Lung microvascular endothelial cell (primary cell): ENCODE data around the gene HCAR3. TPM values are rescaled to one million over a fixed set of nuclear protein-coding genes. Genes with fewer than 3 reads are reported as not detected.
A peak's percentile ranks its signal among the peaks of the same experiment; 100 is the strongest.
"Not testable (repeated sequence)": the region's sequence is repeated elsewhere in the genome, so short reads cannot be mapped to it uniquely, and the experiment has no call there.

Experiments
- DNase-seq, 2 donors: peaks; one replicate each; pipeline versions ENCODE4 v3.0.0 to v3.0.0-alpha.2; 2010; ENCODE audit warnings: low read depth in 2 of 2
- total RNA-seq: library from RNA; depleted of rRNA; stranded (reverse); fragments of >200 nt; gene quantifications from 2 replicates; pipeline ENCODE4 v1.2.1, GENCODE V29; 2014

The HCAR3 gene
- total RNA-seq, 1 donor from 2014 or later: not detected

DNA sequence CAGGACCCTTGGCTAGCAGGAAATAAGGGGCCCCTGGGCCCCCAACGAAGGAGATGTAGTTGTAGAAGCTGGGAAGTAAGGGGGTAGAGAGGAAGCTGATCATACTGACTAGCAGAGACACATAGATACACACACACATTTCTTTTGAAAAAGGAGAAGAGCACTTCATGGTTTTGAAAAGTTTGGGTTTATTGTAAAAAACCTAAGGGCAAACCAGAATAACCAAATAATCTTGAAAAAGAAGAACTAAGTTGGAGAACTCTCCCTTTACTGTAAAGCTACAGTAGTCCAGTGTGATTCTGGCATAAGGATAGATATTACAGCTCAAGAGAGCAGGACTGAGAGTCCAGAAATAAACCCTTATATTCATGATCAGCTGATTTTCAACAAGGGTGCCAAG is 5.8 kb upstream of the HCAR3 start:
- no peak for DNase-seq

DNA sequence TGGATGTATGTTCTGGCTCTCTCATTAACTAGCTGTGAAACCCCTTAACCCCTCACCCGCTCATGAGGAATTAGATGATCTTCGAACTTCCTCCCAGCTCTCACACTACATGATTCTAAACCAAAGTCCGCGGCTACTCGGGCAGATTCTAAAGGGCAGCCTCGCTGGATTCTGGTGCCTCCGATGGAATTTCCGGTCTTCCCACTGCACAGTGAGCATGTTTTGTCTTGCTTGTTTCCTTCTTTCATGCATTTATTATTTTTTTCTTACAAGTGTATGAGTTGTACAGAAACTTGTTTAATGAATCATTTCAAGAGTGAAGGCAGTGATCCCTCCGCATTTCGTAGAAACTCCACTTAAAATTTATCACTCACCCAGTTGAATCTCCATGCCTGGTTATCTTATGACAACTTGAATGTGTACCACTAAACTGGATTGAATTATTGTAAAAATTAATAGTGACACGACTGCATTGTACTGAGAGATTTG is 4.5 kb upstream of the HCAR3 start:
- peak in 1 of 2 donors; percentile 41 for DNase-seq

DNA sequence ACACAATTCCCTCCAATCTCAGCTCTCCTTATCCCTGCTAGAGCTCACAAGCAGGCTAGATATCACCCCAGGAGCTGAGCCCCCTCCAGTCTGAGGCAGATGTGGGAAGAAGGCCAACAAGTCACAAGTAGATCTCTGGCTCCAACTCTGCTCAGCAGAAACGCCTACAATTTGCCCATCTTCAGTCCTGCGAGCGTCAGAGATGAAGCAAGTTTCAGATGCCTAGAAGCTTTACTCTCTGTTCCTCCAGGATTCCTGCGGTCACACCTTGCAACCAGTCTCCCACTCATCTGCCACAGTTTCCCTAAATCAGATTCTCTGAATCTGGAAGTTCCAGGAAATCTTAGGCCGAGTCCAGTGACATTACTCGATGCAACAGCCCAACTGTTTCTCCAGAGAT is 1.4 kb downstream of the HCAR3 start:
- DNase-seq: not testable (repeated sequence)

DNA sequence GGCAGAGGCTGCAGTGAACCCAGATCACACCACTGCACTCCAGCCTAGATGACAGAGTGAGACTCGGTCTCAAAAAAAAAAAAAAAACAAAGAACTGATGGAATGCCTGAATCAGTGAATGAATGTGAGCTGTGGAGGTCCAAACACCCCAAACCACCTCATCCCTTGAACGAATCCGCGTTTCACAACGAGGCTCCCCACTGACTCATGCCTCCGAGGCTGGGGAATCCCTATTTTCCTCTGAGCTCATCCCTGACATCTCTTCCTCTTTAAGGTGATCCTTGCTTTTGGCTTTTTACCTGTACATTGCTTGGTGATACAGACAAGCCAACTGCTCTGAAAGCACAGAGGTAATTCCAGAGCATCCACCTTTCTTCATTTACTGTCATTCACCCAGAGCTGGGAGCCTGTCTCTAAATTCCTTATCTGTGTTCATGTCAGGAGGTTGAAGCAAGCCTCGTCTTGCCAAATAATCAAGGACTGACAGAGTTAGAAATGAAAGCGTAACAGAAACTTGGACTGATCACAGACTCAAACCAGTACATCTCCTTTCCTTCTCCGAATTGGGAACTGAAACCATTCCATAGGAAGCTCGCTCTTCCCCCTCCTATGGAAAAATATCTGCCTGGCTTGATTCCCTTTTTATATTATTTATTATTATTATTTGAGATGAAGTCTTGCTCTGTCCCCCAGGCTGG is 3.0 kb downstream of the HCAR3 start:
- not testable (repeated sequence) for DNase-seq

DNA sequence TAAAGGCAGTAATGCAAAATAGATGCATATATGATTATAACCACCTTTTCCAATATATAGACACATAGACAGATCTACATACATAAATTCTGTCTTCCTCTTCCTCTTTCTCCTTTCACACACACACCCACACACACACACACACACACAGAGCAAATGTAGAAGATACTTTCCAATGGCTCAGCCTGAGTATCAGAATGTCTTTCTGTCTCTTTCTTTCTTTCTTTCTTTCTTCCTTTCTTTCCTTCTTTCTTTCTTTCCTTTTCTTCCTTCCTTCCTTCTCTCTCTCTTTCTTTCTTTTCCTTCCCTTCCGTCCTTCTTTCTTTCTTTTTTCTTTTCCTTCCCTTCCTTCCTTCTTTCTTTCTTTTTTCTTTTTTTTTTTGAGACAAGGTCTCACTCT is 5.3 kb downstream of the HCAR3 start:
- DNase-seq: not testable (repeated sequence)

DNA sequence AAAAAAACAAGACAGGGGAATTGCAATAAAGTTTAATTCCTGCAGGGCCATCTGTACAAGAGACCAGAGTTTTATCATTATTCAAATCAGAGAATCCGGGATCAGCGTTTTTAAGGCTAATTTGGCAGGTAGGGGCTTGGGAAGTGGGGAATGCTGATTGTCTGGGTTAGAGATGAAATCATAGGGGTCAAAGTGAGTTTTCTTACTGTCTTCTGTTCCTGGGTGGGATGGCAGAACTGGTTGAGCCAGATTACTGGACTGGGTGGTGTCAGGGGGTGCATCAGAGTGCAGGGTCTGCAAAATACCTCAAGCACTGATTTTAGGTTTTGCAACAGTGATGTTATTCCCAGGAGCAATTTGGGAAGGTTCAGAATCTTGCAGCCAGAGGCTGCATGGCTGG is 6.3 kb downstream of the HCAR3 start:
- DNase-seq: not testable (repeated sequence)

DNA sequence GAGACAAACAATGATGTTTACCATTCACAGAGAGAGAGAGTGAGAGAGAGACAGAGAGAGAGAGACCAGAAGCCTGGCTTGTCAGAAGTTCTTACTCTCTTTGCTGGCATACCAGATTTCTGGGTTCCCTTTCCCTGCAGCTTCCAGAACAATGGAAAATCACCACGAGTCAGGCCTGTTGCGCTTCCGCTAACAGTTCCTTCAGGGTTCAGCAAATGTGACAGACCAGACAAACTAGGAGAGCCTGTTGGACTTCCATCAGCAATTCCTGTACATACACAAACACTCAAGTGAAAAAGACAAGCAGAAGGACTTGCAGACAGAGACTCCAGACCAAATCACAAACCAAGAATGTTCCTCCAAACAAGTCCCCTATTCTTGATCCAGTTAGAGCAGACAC is 7.3 kb downstream of the HCAR3 start:
- DNase-seq: not testable (repeated sequence)

DNA sequence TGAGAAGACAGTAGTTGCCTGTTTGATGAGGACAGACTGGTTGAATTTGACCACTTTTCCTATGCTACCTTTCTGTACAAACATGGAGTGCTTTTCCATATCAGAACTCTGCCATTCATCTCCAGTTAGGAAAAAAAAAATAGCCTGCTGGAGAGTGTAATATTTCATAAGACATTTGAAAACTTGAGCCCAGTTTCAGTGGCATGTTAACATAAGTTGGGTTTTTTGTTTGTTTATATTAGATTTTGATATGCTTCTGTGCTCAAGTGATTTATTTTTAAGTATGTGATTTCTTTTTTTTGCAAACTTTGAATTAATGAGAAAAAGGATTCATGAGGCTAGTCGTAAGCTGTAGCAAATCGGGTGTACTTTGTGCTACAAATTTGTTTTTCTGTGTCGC is 12.8 kb downstream of the HCAR3 start:
- not testable (repeated sequence) for DNase-seq

DNA sequence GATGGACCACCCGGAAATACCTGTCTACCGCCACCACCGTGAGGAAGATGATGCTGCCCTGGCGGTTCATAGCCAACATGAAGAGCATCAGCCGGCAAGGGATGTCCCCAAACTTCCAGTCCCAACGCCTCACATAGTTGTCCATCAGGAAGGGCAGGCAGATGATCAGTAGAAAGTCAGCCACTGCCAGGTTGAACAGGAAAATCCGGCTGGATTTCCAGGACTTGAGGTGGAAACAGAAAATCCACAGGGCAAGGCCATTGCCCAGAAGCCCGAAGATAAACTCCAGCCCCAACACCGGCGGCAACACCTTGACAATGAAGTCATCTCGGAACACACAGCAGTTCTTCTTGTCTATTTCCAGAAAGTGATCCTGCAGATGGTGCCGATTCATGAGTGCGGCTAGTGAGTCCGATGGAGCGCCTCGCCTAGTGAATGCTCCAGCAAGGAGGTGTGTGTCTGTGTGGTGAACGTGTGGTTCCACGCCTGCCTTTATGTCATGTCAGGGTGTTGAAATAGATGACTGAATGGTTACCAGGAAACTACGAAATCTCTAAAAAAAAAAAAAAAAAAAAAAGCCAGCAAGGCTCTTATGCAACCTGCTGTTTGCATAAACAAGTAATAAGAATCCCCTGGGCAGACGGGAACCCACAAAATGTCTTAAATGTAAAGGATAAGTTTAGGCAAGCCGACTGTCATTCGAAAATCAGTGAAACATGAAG is 13.6 kb downstream of the HCAR3 start, which contains the start of gene HCAR2:
Gene HCAR2, minus strand, starts transcription at position 468 of the 722 bp plus-strand sequence. Its CDS starts 74 bp downstream, at position 394.
- not testable (repeated sequence) for DNase-seq

DNA sequence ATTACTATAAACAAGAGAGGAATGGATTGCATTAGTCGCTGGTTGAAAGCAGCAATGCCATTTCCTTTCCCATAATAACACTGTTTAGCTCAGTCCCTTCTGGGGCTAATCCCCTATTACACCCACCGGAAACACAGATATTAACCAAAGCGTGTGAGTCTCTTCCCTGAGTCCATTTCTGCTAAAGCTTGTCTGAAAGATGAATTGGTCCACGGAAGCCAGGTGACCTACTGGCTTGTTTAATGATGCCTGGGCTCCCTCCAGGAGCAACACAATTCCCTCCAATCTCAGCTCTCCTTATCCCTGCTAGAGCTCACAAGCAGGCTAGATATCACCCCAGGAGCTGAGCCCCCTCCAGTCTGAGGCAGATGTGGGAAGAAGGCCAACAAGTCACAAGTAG is 15.1 kb downstream of the HCAR3 start:
- not testable (repeated sequence) for DNase-seq

DNA sequence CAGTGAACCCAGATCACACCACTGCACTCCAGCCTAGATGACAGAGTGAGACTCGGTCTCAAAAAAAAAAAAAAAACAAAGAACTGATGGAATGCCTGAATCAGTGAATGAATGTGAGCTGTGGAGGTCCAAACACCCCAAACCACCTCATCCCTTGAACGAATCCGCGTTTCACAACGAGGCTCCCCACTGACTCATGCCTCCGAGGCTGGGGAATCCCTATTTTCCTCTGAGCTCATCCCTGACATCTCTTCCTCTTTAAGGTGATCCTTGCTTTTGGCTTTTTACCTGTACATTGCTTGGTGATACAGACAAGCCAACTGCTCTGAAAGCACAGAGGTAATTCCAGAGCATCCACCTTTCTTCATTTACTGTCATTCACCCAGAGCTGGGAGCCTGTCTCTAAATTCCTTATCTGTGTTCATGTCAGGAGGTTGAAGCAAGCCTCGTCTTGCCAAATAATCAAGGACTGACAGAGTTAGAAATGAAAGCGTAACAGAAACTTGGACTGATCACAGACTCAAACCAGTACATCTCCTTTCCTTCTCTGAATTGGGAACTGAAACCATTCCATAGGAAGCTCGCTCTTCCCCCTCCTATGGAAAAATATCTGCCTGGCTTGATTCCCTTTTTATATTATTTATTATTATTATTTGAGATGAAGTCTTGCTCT is 16.4 kb downstream of the HCAR3 start:
- not testable (repeated sequence) for DNase-seq

DNA sequence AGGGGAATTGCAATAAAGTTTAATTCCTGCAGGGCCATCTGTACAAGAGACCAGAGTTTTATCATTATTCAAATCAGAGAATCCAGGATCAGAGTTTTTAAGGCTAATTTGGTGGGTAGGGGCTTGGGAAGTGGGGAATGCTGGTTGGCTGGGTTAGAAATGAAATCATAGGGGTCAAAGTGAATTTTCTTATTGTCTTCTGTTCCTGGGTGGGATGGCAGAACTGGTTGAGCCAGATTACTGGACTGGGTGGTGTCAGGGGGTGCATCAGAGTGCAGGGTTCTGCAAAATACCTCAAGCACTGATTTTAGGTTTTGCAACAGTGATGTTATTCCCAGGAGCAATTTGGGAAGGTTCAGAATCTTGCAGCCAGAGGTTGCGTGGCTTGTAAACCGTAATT is 19.7 kb downstream of the HCAR3 start:
- not testable (repeated sequence) for DNase-seq

DNA sequence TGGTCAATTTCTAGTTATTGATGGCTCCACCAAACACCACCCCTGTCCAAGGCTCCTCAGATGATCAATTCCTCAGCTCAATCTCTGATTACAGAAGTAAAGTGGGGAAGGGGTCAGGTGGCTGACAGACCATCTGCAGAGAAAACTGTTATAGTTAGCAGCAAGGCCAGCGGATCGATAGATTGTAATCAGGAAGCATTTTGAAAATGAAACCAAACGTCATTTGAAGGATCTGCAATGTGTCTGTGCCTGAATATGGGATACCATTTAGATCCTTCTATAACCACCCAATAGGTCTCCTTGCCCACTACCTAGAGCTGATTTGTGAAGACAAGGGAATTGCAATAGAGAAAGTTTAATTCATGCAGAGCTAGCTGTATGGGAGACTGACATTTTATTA is 25.0 kb downstream of the HCAR3 start:
- no peak for DNase-seq

DNA sequence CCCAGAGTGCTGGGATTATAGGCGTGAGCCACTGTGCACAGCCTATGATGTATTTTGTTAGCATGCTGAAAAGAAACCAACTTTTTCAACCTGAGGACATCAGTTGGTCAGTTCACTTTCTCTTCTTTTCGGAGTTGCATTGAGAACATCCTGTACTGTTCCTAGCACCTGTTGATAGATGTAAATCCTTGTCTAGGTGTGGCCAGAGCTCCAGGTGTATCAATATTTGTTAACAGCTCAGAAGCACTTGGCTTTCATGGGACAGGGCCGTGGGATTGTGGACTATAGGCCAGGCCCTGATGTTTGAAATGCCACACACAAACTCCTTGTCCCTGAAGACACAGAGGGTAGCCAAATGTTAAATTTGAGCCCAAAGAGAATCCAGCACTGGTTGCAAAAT is 28.3 kb downstream of the HCAR3 start:
- no peak for DNase-seq

DNA sequence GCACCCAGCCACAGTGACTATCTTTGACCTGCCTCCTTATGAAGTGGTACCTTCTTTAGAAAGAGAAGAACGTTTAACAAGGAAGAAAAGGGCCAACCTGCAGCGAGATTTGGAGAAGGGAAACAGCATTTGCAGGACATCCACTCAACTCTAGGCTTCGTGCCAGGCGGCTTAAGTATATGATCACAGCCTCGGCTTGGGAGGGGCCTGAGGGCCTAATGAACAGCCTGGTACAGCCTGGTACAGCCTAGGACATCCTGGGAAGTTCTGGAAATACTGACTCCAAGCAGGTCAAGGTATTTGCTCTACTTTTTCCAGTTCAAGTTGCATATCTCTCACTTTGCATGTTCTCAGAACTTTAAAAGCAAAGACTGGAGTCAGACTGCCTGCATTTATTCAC is 29.5 kb downstream of the HCAR3 start:
- DNase-seq: peak in 1 of 2 donors; percentile 33

DNA sequence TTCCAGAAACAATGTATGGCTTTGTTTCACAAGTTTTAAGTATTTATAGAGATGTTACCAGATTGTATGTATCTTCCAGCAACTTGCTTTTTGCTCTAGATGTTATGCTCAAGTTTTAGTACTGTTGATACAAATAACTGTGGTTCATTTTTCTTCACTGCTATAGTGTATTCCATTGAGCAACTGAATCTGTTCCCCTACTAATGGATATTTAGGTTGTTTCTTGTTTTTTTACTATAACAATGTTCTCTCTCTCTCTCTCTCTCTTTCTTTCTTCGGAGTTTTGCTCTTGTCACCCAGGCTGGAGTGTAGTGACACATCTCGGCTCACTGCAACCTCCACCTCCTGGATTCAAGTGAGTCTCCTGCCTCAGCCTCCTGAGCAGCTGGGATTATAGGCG is 30.1 kb downstream of the HCAR3 start:
- DNase-seq: no peak

DNA sequence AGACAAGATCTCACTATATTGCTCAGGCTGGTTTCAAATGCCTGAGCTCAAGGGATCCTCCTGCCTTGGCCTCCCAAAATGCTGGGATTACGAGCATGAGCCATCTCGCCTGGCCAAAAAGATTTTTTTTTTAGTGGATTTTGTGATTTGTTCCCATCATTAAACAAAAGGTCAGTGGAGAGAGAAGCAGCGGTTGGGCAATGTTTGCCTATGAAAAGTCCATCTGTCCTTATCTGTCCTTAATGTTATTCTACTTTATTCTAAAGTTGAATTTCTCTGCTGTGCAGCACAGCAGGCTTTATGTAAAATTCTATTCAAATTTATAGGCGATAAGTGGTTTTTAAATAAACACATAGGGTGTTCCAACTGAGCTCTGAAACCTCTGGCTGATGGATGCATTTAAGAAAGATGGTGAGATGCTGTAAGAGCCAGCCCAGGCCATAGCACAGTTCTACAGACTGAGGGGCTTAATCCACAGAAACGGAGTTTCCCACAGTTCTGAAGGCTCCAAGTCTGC is 32.3 kb downstream of the HCAR3 start:
- no peak for DNase-seq

DNA sequence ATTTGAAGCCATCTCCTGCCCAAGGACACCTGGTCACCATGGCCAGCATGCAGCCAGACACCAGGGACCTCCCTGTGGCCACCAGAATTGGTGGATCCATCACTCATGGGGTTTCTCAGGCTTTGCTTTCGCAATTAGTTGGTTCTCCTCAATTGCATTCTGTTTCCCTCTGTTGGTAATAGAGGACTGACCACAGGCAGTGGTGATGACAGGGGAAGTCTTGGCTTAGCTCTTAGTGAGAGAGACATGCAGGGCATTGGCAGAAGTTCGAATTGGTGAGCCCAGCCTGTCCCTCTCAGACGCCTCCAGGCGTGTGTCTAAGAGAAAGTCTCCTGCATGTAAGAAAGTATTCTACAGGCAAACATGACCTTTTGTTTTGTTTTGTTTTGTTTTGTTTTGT is 34.8 kb downstream of the HCAR3 start:
- no peak for DNase-seq

DNA sequence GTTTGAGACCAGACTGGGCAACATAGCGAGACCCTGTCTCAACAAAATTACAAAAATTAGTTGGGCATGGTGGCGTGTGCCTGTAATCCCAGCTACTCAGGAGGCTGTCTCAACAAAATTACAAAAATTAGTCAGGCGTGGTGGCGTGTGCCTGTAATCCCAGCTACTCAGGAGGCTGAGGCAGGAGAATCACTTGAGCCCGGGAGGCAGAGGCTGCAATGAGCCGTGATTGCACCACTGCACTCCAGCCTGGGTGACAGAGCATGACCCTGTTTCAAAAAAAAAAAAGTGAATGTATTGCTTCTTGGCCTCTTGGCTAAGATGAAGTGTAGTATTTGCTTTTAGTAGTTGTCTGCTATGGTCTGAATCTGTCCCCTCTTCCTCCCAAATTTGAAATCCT is 35.6 kb downstream of the HCAR3 start:
- not testable (repeated sequence) for DNase-seq

DNA sequence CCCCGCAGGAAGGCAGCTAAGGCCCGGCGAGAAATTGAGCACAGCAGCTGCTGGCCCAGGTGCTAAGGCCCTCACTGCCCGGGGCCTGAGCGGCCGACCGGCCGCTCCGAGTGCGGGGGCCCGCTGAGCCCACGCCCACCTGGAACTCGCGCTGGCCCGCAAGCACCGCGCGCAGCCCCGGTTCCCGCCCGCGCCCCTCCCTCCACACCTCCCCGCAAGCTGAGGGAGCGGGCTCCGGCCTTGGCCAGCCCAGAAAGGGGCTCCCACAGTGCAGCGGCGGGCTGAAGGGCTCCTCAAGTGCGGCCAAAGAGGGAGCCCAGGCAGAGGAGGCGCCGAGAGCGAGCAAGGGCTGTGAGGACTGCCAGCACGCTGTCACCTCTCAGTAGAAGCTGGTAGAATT is 39.8 kb downstream of the HCAR3 start:
- DNase-seq: not testable (repeated sequence)

DNA sequence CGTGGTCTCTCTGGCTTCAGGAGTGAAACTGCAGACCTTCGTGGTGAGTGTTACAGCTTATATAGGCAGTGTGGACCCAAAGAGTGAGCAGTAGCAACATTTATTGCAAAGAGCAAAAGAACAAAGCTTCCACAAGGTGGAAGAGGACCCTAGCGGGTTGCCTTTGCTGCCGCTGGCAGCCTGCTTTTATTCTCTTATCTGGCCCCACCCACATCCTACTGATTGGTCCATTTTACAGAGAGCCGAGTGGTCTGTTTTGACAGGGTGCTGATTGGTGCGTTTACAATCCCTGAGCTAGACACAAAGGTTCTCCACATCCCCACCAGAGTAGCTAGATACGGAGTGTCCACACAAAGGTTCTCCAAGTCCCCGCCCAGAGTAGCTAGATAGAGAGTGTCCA is 40.6 kb downstream of the HCAR3 start:
- DNase-seq: not testable (repeated sequence)

DNA sequence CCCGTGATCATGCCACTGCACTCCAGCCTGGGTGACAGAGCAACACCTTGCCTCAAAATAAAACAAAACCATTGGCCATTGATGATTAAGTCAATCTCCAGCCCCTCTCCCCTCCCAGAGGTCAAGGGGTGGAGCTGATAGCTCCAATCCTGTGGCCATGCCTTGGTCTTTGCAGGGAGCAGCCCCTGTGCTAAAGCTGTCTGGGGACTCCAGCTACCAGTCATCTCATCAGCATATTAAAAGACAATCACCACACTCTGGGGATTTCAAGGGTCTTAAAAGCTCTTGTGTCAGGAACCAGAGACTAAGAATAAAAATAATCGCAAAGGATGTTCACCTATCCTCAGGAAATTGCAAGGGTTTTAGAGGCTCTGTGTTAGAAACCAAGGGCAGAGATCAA is 44.1 kb downstream of the HCAR3 start:
- no peak for DNase-seq
